ENCODE results near the gene PDSS2.

PDSS2 gene

GRCh38 chr6:107344383-107344782 lies 115.0 kb downstream of the PDSS2 start:
- Histone ChIP-seq H3K4me1 (ENCODE audit: control insufficient read depth, insufficient read depth, low read length) (no peaks in the 10 kb centered on the region), H3K9me3 (ENCODE audit: control insufficient read depth, insufficient read depth, low read length) (no peaks in the 10 kb centered on the region), H3K36me3 (ENCODE audit: control insufficient read depth, insufficient read depth, low read length) (no peaks in the 10 kb centered on the region), H3K4me3 (ENCODE audit: low read length) (no peak overlapping the region), H3K27me3 (ENCODE audit: control insufficient read depth, insufficient read depth, low read length) (no peaks in the 10 kb centered on the region), H3K27ac (ENCODE audit: low read length) (no peak overlapping the region)
- no CpG with 5 or more reads among the region's 2 CpGs for WGBS (ENCODE audit: insufficient coverage, insufficient read length)
- DNase-seq (ENCODE audit: low read depth, low spot score) = no peak

- Histone ChIP-seq H3K27ac (ENCODE audit: low read length) (no peak overlapping the region), H3K36me3 (ENCODE audit: control insufficient read depth, insufficient read depth, low read length) (no peaks in the 10 kb centered on the region), H3K27me3 (ENCODE audit: control insufficient read depth, insufficient read depth, low read length) (no peaks in the 10 kb centered on the region), H3K4me3 (ENCODE audit: low read length) (no peak overlapping the region), H3K4me1 (ENCODE audit: control insufficient read depth, insufficient read depth, low read length) (no peaks in the 10 kb centered on the region), H3K9me3 (ENCODE audit: control insufficient read depth, insufficient read depth, low read length) (no peaks in the 10 kb centered on the region)
- no peak for DNase-seq (ENCODE audit: low read depth, low spot score)
- no CpG with 5 or more reads among the region's 2 CpGs for WGBS (ENCODE audit: insufficient coverage, insufficient read length)
Measured at GRCh38 chr6:107342144-107342543, 117.2 kb downstream of the PDSS2 start.

- no peaks in the 10 kb centered on the region for H3K9me3 ChIP-seq (ENCODE audit: control insufficient read depth, insufficient read depth, low read length)
- H3K4me3 ChIP-seq (ENCODE audit: low read length) = no peak overlapping the region
- WGBS (ENCODE audit: insufficient coverage, insufficient read length) = no CpG with 5 or more reads among the region's 1 CpG
- no peak overlapping the region for H3K27ac ChIP-seq (ENCODE audit: low read length)
- no peaks in the 10 kb centered on the region for H3K36me3 ChIP-seq (ENCODE audit: control insufficient read depth, insufficient read depth, low read length)
- DNase-seq (ENCODE audit: low read depth, low spot score) = no peak
- H3K27me3 ChIP-seq (ENCODE audit: control insufficient read depth, insufficient read depth, low read length) = no peaks in the 10 kb centered on the region
- no peaks in the 10 kb centered on the region for H3K4me1 ChIP-seq (ENCODE audit: control insufficient read depth, insufficient read depth, low read length)
Measured at GRCh38 chr6:107340881-107341280, 118.5 kb downstream of the PDSS2 start.

- Histone ChIP-seq H3K36me3 (ENCODE audit: control insufficient read depth, insufficient read depth, low read length) (no peaks in the 10 kb centered on the region), H3K27me3 (ENCODE audit: control insufficient read depth, insufficient read depth, low read length) (no peaks in the 10 kb centered on the region), H3K4me1 (ENCODE audit: control insufficient read depth, insufficient read depth, low read length) (no peaks in the 10 kb centered on the region), H3K4me3 (ENCODE audit: low read length) (no peak overlapping the region), H3K9me3 (ENCODE audit: control insufficient read depth, insufficient read depth, low read length) (no peaks in the 10 kb centered on the region), H3K27ac (ENCODE audit: low read length) (no peak overlapping the region)
- DNase-seq (ENCODE audit: low read depth, low spot score) = no peak
Measured at GRCh38 chr6:107337191-107337741, 122.1 kb downstream of the PDSS2 start.

- Histone ChIP-seq H3K4me1 (ENCODE audit: control insufficient read depth, insufficient read depth, low read length) (no peaks in the 10 kb centered on the region), H3K9me3 (ENCODE audit: control insufficient read depth, insufficient read depth, low read length) (no peaks in the 10 kb centered on the region), H3K36me3 (ENCODE audit: control insufficient read depth, insufficient read depth, low read length) (no peaks in the 10 kb centered on the region), H3K27ac (ENCODE audit: low read length) (no peak overlapping the region), H3K27me3 (ENCODE audit: control insufficient read depth, insufficient read depth, low read length) (no peaks in the 10 kb centered on the region), H3K4me3 (ENCODE audit: low read length) (no peak overlapping the region)
- DNase-seq (ENCODE audit: low read depth, low spot score) = no peak
- WGBS (ENCODE audit: insufficient coverage, insufficient read length) = no CpG with 5 or more reads among the region's 3 CpGs
Measured at GRCh38 chr6:107334026-107334425, 125.3 kb downstream of the PDSS2 start.

- H3K36me3 ChIP-seq (ENCODE audit: control insufficient read depth, insufficient read depth, low read length) = no peaks in the 10 kb centered on the region
- no peak overlapping the region for H3K4me3 ChIP-seq (ENCODE audit: low read length)
- H3K27ac ChIP-seq (ENCODE audit: low read length) = no peak overlapping the region
- H3K4me1 ChIP-seq (ENCODE audit: control insufficient read depth, insufficient read depth, low read length) = no peaks in the 10 kb centered on the region
- H3K9me3 ChIP-seq (ENCODE audit: control insufficient read depth, insufficient read depth, low read length) = no peaks in the 10 kb centered on the region
- WGBS (ENCODE audit: insufficient coverage, insufficient read length) = no CpG with 5 or more reads among the region's 2 CpGs
- no peak for DNase-seq (ENCODE audit: low read depth, low spot score)
- no peaks in the 10 kb centered on the region for H3K27me3 ChIP-seq (ENCODE audit: control insufficient read depth, insufficient read depth, low read length)
Measured at GRCh38 chr6:107333491-107333890, 125.9 kb downstream of the PDSS2 start.

- Histone ChIP-seq H3K9me3 (ENCODE audit: control insufficient read depth, insufficient read depth, low read length) (no peaks in the 10 kb centered on the region), H3K4me3 (ENCODE audit: low read length) (no peak overlapping the region), H3K27me3 (ENCODE audit: control insufficient read depth, insufficient read depth, low read length) (no peaks in the 10 kb centered on the region), H3K36me3 (ENCODE audit: control insufficient read depth, insufficient read depth, low read length) (no peaks in the 10 kb centered on the region), H3K4me1 (ENCODE audit: control insufficient read depth, insufficient read depth, low read length) (no peaks in the 10 kb centered on the region), H3K27ac (ENCODE audit: low read length) (no peak overlapping the region)
- no CpG with 5 or more reads among the region's 5 CpGs for WGBS (ENCODE audit: insufficient coverage, insufficient read length)
- no peak for DNase-seq (ENCODE audit: low read depth, low spot score)
Measured at GRCh38 chr6:107331409-107332386, 127.7 kb downstream of the PDSS2 start.

GRCh38 chr6:107330168-107330567 lies 129.2 kb downstream of the PDSS2 start:
- Histone ChIP-seq H3K4me1 (ENCODE audit: control insufficient read depth, insufficient read depth, low read length) (no peaks in the 10 kb centered on the region), H3K36me3 (ENCODE audit: control insufficient read depth, insufficient read depth, low read length) (no peaks in the 10 kb centered on the region), H3K27me3 (ENCODE audit: control insufficient read depth, insufficient read depth, low read length) (no peaks in the 10 kb centered on the region), H3K4me3 (ENCODE audit: low read length) (no peak overlapping the region), H3K27ac (ENCODE audit: low read length) (no peak overlapping the region), H3K9me3 (ENCODE audit: control insufficient read depth, insufficient read depth, low read length) (no peaks in the 10 kb centered on the region)
- no peak for DNase-seq (ENCODE audit: low read depth, low spot score)
- no CpG with 5 or more reads among the region's 4 CpGs for WGBS (ENCODE audit: insufficient coverage, insufficient read length)

- no CpG with 5 or more reads among the region's 5 CpGs for WGBS (ENCODE audit: insufficient coverage, insufficient read length)
- Histone ChIP-seq H3K9me3 (ENCODE audit: control insufficient read depth, insufficient read depth, low read length) (no peaks in the 10 kb centered on the region), H3K27me3 (ENCODE audit: control insufficient read depth, insufficient read depth, low read length) (no peaks in the 10 kb centered on the region), H3K27ac (ENCODE audit: low read length) (no peak overlapping the region), H3K4me3 (ENCODE audit: low read length) (no peak overlapping the region), H3K36me3 (ENCODE audit: control insufficient read depth, insufficient read depth, low read length) (no peaks in the 10 kb centered on the region), H3K4me1 (ENCODE audit: control insufficient read depth, insufficient read depth, low read length) (no peaks in the 10 kb centered on the region)
- DNase-seq (ENCODE audit: low read depth, low spot score) = no peak
Measured at GRCh38 chr6:107329063-107329860, 130.1 kb downstream of the PDSS2 start.

- H3K4me3 ChIP-seq (ENCODE audit: low read length) = no peak overlapping the region
- H3K36me3 ChIP-seq (ENCODE audit: control insufficient read depth, insufficient read depth, low read length) = no peaks in the 10 kb centered on the region
- no CpG with 5 or more reads among the region's 3 CpGs for WGBS (ENCODE audit: insufficient coverage, insufficient read length)
- H3K4me1 ChIP-seq (ENCODE audit: control insufficient read depth, insufficient read depth, low read length) = no peaks in the 10 kb centered on the region
- no peak overlapping the region for H3K27ac ChIP-seq (ENCODE audit: low read length)
- no peak for DNase-seq (ENCODE audit: low read depth, low spot score)
- H3K9me3 ChIP-seq (ENCODE audit: control insufficient read depth, insufficient read depth, low read length) = no peaks in the 10 kb centered on the region
- no peaks in the 10 kb centered on the region for H3K27me3 ChIP-seq (ENCODE audit: control insufficient read depth, insufficient read depth, low read length)
Measured at GRCh38 chr6:107328081-107328480, 131.3 kb downstream of the PDSS2 start.

Data from iPS DF 6.9 (cell line).